GM21825 (cell line): ENCODE results near the gene POP7.
"Not testable (repeated sequence)": the region's sequence is repeated elsewhere in the genome, so short reads cannot be mapped to it uniquely, and the experiment has no call there.

Source experiments
- ATAC-seq: cut with Tn5 transposase; IDR thresholded peaks from one replicate; pipeline ENCODE4 v1.9.1; 2021; ENCODE audit warnings: mild to moderate bottlenecking, moderate library complexity; ENCODE audit not compliant: unreplicated experiment

POP7 gene

DNA sequence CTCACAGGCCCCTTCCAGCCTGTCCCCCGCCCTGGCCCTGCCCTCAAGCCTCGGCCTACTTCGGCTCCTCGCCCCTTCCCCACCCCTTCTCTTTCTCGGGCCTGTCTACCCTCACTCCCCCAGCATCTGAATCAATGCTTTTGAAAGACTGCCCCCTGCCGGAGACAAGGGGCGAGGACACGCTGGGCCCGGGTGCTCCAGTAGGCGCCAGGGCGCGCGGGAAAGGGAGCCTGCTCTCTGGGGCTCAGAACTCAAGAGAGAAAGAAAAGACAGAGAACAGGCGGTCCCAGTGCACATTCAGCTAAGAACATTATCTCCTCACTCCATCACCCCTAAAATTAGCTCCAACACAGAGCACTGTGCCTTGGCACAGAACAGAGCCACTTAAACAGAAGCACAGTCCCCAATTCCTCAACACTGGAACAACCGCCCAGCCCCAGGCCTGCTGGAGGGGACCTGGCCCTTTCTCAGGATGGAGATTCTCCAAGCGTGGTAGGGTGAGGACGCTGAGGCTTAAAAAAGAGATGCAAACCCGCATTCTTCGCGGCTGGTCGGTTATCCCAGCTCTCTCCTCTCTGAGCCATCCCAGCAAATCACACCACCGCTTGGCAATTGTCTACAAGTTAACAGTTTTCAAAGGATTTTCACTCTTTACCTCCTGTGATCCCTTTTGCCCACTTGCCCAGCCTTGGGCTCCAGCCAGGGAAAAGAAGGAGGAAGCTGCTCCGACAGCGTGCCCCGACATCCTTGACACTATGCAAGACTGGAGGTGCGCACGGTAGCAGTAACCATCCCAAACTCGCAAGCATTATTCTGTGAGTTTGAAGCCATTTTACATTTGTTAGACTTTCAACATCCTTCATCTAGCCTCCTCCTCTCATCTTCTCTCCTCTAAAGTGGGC lies 14.0 kb upstream of the POP7 start:
- no peak for ATAC-seq

DNA sequence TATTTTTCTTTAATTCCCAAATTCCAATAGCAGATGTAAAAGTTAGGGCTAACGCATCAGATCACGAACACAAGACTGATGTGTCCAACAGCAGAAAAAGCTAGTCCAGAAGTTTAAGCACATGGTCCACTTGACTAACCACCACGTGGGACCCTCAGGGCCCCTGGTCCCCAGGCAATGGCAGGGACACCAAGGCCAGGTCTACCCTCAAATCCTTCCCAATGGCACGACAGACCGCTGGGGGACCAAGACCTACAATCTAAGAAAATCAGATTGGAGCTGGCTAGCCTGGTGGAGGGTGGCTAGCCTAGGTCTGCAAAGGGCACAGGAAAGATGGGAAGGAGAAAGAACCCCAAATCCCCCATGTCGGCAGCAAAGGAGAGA lies 13.4 kb upstream of the POP7 start:
- ATAC-seq = no peak

DNA sequence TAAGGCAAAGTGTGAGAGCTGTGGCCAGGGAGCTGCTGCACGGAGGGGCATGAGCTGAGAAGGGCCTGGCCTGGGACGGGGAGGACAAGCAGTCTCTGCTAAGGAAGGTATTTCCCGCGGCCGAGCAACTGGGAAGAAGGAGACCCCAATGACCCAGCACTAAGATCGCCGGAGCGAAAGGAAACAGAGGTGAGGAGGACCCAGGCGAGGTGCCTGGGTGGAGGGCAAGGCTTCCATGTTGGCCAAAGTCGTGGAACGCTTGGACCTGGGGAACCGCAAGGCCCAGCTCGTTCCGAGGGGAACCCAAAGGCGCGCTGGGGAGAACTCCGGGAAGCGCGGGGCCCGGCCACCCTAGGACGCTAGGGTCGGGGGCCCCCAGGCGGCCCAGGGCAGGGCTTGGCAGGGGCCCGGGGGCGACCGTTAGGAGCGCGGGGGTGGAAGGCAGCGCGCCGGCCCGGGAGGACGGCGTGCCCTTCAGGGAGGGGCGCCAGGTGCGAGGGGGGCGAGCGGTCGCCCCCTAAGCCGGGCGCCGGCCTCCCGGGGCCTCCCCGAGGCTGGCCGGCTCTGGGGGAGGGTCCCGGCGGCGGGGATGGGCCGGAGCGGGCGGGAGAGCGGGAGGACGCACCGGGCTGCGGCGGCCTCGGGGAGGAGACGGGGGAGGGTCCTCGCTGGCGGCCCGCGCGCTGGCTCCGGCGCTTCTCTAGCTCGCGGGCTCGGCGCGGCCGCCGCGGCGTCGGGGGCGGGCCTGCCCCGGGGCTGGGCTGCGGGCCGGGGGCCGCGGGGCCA lies 12.4 kb upstream of the POP7 start:
- ATAC-seq = peak; percentile 5

DNA sequence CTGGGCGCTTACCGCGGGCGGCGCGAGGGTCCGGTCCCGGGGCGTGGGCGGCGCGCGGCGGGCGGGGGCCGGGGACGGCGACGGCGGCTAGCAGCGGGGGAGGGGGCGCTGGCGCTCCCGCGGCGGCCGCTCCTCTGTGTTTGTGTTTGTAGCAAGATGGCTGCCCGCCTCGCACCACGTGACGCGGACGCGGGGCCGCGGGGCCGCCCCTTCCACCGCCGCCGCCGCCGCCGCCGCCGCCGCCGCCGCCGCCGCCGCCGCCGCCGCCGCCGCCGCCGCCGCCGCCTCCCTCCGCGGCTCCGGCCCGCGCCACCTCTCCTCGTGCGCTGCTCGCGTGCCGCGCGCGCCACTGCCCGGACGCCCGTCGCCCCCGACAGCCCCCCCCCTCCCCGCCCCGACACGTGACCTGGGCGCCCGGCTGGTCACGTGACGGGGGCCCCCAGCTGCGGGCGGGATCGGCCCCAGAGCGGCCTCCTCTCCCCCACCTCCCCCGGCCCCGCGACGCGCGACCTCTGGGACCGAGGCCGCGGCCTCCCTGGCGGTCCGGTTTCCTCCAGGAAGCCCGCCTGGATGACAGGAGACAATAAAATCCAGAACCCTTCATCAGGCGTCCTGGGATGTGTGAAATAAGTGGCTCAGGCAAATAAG lies 11.7 kb upstream of the POP7 start, which contains the start of gene GIGYF1:
Gene GIGYF1 (minus strand): TSS at position 153 of the 648 bp plus-strand sequence. CDS start 6,012 bp downstream, outside the sequence.
- ATAC-seq = peak; percentile 37

DNA sequence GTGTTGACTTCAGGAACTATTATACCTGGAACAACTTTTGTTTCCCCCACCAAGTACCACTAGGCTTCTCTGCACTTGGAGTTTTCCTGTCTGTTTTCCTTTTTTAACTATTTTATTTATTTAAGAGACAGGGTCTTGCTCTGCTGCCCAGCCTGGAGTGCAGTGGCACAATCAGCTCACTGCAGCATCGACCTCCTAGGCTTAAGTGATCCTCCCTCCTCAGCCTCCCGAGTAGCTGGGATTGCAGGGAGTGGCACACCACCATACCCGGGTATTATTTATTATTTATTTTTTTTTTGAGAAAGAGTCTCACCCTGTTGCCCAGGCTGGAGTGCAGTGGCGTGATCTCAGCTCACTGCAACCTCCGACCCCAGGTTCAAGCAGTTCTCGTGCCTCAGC lies 9.8 kb upstream of the POP7 start:
- ATAC-seq = no peak

DNA sequence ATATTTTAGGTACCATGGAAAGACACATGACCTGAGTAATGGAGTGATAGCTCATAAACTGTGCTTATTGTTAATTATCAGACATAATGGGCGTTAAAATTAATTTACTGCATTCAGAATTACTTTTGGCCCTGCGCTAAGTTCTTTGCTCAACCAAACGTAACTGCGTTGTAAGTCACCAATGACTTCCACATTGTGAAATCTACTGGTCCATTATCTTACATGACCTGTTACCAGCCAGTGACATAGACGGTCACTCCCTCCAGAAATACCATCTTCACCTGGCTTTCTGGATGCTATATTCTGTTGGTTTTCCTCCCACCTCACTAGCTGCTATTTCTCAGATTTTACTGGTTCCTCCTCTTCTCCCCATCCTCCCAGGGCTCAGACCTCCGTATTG lies 6.9 kb upstream of the POP7 start:
- ATAC-seq = no peak

DNA sequence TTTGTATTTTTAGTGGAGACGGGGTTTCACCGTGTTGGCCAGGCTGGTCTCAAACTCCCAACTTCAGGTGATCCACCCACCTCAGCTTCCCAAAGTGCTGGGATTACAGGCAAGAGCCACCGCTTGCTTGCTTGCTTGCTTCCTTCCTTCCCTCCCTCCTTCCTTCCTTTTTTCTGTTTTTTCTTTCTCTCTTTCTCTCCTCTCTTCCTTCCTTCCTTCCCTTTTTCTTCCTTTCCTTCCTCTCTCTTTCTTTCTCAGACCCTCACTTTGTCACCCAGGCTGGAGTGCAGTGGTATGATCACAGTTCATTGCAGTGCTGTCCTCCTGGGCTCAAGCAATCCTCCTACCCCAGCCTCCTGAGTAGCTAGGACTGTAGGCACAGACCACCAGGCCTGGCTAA lies 4.8 kb upstream of the POP7 start:
- ATAC-seq = not testable (repeated sequence)

DNA sequence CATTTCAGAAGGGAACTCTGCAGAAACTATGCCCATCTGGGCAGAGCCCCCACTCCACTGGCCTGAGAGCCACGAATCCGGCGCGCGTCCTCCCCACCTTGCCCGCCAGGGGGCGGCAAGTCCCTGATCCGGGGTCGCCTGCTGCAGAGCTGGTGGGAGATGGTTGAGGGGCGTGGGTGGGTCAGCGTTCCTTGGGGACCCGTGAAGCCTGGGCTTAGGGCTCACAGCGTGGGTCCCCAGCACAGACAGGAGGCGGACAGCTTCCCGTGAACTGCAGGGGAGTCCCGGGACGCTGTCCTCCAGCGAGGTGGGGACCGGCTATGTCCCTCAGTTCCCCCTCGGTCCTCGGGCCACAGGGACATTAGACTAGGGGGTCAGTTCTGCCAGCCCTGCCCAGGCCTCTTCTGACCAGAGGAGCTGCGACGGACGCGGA lies 585 bp upstream of the POP7 start:
- peak; percentile 57 for ATAC-seq

DNA sequence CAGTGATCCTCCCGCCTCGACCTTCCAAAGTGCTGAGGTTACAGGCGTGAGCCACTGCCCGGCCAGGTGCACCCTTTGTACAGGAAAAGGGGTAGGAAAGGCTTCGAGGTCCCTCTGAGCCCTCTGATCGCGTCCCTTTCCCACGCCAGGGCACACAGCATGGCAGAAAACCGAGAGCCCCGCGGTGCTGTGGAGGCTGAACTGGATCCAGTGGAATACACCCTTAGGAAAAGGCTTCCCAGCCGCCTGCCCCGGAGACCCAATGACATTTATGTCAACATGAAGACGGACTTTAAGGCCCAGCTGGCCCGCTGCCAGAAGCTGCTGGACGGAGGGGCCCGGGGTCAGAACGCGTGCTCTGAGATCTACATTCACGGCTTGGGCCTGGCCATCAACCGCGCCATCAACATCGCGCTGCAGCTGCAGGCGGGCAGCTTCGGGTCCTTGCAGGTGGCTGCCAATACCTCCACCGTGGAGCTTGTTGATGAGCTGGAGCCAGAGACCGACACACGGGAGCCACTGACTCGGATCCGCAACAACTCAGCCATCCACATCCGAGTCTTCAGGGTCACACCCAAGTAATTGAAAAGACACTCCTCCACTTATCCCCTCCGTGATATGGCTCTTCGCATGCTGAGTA lies 871 bp downstream of the POP7 start:
- no peak for ATAC-seq

DNA sequence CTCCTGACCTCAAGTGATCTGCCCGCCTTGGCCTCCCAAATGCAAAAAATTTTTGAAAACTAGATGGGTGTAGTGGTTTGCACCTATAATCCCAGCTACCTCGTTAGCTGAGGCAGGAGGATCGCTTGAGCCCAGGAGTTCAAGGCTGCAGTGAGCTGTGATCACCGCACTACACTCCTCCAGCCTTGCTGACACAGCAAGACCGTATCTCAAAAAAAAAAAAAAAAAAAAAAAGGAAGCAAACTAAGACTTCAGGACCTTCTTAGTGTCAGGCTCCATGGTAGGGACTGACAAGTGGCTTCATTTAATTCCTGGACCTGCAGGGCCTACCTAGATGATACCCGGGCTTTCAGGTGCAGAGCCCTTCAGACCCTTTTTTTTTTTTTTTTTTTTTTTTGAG lies 2.5 kb downstream of the POP7 start:
- ATAC-seq = no peak

DNA sequence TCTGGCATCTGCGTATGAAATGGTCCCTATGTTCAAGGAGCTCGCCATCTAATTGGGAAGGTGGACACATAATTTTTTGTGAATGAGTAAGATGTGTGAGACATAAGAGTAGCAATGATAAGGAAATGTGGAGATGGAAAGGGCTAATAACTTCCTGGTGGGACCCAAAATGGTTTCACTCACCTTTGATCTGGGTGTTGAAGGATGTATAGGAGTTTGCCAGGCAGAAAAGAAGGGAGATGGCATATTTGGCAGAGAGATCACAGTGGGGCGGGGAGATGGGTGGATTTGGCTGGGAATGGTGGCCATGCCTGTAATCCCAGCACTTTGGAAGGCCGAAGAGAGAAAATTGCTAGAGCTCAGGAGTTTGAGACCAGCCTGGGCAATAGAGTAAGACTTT lies 4.5 kb downstream of the POP7 start:
- ATAC-seq = no peak

DNA sequence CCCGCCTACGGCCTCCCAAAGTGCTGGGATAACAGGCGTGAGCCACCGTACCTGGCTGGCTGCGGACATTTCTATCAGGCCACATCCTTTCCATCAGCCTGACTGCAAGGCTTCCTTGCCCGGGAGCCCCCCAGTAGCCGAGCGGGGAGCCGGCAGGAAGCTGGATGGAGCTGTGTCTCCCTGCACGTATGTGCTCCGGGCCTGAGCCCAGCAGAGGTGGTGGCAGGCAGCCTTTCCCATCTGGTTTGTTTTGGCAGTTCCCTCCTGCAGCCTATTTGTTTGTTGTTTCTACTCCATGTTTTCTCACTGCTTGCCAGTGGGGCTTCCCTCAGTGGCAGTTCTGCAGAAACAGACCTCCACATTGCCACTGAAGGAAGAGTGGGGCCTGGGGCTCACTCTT lies 5.4 kb downstream of the POP7 start:
- no peak for ATAC-seq

DNA sequence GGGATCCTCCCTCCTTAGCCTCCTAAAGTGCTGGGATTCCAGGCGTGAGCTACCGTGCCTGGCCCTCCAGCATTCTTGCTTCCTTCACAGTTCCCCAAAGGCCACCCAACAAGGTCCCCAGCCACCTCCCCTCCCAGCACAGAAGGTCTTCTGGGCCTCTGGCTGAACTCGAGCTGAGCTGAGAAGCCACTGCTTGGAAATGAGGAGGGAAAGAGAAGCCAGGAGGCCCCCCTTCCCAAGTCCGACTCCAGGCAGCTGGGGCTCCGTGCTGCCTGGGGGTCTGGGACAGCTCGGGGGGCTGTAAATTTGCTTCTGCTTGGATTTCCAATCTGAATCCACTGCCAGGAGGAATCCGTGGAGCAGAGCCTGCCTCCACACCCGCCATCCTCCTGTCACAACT lies 8.8 kb downstream of the POP7 start:
- ATAC-seq = no peak

DNA sequence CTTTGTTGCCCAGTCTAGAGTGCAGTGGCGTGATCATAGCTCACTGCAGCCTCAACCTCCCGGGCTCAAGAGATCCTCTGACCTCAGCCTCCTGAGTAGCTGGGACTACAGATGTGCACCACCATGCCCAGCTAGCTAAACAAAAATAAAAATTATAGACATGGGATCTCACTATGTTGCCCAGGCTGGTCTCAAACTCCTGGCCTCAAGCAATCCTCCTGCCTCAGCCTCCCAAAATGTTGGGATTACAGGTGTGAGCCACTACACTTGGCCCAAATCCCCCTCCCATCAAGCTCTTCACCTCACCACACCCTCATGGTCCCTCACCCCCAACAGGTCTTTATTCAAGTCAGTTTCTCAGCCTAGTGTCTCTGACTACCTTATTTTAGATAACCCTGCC lies 11.2 kb downstream of the POP7 start:
- not testable (repeated sequence) for ATAC-seq

DNA sequence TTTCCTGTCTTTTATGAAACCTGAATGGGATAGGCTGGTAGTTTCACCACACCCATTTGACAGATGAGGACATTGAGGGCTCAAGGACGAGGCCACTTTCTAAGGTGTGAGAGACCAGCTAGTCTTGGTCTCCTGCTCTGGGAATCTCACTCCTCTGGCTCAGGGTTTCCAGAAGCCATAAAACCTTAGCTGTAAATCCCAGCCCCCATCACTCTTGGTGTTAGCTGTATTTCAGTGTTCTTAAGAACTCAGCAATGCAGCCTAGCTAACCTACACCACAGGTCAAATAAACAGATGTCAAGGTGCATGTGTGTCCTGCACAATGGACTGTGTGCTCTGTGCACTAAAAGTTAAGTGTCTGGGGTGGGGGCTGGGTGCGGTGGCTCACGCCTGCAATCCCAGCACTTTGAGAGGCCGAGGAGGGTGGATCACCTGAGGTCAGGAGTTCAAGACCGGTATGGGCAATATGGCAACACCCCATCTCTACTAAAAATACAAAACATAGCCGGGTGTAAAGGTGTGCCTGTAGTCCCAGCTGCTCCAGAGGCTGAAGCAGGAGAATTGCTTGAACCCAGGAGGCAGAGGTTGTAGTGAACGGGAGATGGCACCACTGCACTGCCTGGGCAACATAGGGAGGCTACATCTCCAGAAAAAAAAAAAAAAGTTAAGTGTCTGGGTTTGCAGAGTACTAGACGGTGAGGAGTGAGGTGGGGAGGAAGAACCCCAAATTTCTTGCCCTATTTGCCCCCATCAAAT lies 13.8 kb downstream of the POP7 start:
- ATAC-seq = no peak

DNA sequence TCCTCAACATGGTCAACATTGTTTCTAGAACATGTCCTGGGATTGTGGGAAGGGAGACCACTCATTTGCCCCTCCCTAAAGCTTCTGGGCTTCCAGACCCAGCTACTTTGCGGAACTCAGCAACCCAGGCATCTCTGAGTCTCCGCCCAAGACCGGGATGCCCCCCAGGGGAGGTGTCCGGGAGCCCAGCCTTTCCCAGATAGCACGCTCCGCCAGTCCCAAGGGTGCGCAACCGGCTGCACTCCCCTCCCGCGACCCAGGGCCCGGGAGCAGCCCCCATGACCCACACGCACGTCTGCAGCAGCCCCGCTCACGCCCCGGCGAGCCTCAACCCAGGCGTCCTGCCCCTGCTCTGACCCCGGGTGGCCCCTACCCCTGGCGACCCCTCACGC lies 14.4 kb downstream of the POP7 start, which contains the start of gene EPO:
Gene EPO (plus strand): TSS at position 190 of the 392 bp plus-strand sequence. CDS start 513 bp downstream, outside the sequence.
- no peak for ATAC-seq

DNA sequence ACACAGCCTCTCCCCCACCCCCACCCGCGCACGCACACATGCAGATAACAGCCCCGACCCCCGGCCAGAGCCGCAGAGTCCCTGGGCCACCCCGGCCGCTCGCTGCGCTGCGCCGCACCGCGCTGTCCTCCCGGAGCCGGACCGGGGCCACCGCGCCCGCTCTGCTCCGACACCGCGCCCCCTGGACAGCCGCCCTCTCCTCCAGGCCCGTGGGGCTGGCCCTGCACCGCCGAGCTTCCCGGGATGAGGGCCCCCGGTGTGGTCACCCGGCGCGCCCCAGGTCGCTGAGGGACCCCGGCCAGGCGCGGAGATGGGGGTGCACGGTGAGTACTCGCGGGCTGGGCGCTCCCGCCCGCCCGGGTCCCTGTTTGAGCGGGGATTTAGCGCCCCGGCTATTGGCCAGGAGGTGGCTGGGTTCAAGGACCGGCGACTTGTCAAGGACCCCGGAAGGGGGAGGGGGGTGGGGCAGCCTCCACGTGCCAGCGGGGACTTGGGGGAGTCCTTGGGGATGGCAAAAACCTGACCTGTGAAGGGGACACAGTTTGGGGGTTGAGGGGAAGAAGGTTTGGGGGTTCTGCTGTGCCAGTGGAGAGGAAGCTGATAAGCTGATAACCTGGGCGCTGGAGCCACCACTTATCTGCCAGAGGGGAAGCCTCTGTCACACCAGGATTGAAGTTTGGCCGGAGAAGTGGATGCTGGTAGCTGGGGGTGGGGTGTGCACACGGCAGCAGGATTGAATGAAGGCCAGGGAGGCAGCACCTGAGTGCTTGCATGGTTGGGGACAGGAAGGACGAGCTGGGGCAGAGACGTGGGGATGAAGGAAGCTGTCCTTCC lies 15.0 kb downstream of the POP7 start:
- no peak for ATAC-seq

DNA sequence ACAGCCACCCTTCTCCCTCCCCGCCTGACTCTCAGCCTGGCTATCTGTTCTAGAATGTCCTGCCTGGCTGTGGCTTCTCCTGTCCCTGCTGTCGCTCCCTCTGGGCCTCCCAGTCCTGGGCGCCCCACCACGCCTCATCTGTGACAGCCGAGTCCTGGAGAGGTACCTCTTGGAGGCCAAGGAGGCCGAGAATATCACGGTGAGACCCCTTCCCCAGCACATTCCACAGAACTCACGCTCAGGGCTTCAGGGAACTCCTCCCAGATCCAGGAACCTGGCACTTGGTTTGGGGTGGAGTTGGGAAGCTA lies 15.5 kb downstream of the POP7 start:
- ATAC-seq = no peak

DNA sequence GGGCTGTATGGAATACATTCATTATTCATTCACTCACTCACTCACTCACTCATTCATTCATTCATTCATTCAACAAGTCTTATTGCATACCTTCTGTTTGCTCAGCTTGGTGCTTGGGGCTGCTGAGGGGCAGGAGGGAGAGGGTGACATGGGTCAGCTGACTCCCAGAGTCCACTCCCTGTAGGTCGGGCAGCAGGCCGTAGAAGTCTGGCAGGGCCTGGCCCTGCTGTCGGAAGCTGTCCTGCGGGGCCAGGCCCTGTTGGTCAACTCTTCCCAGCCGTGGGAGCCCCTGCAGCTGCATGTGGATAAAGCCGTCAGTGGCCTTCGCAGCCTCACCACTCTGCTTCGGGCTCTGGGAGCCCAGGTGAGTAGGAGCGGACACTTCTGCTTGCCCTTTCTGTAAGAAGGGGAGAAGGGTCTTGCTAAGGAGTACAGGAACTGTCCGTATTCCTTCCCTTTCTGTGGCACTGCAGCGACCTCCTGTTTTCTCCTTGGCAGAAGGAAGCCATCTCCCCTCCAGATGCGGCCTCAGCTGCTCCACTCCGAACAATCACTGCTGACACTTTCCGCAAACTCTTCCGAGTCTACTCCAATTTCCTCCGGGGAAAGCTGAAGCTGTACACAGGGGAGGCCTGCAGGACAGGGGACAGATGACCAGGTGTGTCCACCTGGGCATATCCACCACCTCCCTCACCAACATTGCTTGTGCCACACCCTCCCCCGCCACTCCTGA lies 16.7 kb downstream of the POP7 start:
- no peak for ATAC-seq
